ENCODE measurements around the gene TAOK3. TPM values are rescaled to one million over a fixed set of nuclear protein-coding genes. Genes with fewer than 3 reads are reported as not detected.

The TAOK3 gene
- total and polyA plus RNA-seq, 4 donors, result 6.7 to 28.6 (median 19.5) TPM

DNA sequence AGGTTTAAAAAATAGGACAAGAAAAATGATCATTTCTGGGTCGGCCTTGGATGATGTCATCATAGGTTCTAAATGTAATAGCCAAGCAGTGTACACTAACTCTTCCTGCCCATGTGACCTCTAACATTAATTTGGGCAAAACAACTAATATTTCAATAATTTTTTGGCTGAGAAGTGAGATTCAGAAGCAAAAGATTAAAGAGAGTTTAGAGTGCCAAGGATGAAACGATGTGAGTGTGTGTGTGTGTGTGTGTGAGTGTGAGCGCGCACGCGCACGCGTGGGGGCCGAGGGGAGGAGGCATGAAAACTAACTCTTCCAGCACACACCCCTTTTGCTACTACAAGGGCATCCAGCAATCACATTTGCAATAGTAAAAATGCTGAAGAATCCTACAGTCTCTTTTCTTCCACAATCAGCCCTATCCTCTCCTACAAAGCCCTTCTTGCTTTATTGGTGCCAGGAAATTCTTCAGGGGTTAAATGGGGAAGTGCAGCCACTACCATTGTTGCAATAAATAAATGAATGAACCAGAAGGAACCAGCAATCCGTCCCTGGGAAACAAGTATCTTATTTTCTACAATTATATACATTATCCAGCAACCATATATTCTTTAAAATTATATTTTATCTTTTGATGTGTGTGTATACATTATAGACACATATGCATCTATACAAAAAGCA, 183.9 kb downstream of the TAOK3 start:
- Histone ChIP-seq H3K36me3 (ENCODE audit: control insufficient read depth in 4 of 4, insufficient read depth in 3 of 4, low read depth in 1 of 4, low read length in 3 of 4) (peaks cover 0 to 9% (median 1%) of the 10 kb centered on the region in 4 donors), H3K9me3 (ENCODE audit: control insufficient read depth in 4 of 4, low read length in 3 of 4) (no peaks in the 10 kb centered on the region), H3K4me3 (ENCODE audit: low read depth in 1 of 3, low read length in 3 of 3) (no peak overlapping the region), H3K4me1 (ENCODE audit: control insufficient read depth in 4 of 4, insufficient read depth in 4 of 4, low read length in 3 of 4) (peaks cover 0 to 2% (median 0%) of the 10 kb centered on the region in 4 donors), H3K27me3 (ENCODE audit: control insufficient read depth in 4 of 4, insufficient read depth in 4 of 4, low read length in 3 of 4) (no peaks in the 10 kb centered on the region), H3K27ac (ENCODE audit: low read depth in 1 of 2, low read length in 2 of 2) (no peak overlapping the region), H3K9ac (ENCODE audit: low read depth in 1 of 2, low read length in 2 of 2) (no peak overlapping the region)
- no peak for DNase-seq (ENCODE audit: low spot score)
- TF ChIP-seq SP1 (IDR thresholded peaks at IDR 0.05), result no peak
- TF ChIP-seq, protein P1, sequence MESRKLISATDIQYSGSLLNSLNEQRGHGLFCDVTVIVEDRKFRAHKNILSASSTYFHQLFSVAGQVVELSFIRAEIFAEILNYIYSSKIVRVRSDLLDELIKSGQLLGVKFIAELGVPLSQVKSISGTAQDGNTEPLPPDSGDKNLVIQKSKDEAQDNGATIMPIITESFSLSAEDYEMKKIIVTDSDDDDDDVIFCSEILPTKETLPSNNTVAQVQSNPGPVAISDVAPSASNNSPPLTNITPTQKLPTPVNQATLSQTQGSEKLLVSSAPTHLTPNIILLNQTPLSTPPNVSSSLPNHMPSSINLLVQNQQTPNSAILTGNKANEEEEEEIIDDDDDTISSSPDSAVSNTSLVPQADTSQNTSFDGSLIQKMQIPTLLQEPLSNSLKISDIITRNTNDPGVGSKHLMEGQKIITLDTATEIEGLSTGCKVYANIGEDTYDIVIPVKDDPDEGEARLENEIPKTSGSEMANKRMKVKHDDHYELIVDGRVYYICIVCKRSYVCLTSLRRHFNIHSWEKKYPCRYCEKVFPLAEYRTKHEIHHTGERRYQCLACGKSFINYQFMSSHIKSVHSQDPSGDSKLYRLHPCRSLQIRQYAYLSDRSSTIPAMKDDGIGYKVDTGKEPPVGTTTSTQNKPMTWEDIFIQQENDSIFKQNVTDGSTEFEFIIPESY (IDR thresholded peaks at IDR 0.05), result no peak
- no peak for TF ChIP-seq JUND (IDR thresholded peaks at IDR 0.05)
- no peak for TF ChIP-seq YY1 (IDR thresholded peaks at IDR 0.05)
- TF ChIP-seq, protein P2, sequence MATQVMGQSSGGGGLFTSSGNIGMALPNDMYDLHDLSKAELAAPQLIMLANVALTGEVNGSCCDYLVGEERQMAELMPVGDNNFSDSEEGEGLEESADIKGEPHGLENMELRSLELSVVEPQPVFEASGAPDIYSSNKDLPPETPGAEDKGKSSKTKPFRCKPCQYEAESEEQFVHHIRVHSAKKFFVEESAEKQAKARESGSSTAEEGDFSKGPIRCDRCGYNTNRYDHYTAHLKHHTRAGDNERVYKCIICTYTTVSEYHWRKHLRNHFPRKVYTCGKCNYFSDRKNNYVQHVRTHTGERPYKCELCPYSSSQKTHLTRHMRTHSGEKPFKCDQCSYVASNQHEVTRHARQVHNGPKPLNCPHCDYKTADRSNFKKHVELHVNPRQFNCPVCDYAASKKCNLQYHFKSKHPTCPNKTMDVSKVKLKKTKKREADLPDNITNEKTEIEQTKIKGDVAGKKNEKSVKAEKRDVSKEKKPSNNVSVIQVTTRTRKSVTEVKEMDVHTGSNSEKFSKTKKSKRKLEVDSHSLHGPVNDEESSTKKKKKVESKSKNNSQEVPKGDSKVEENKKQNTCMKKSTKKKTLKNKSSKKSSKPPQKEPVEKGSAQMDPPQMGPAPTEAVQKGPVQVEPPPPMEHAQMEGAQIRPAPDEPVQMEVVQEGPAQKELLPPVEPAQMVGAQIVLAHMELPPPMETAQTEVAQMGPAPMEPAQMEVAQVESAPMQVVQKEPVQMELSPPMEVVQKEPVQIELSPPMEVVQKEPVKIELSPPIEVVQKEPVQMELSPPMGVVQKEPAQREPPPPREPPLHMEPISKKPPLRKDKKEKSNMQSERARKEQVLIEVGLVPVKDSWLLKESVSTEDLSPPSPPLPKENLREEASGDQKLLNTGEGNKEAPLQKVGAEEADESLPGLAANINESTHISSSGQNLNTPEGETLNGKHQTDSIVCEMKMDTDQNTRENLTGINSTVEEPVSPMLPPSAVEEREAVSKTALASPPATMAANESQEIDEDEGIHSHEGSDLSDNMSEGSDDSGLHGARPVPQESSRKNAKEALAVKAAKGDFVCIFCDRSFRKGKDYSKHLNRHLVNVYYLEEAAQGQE (IDR thresholded peaks at IDR 0.05), result no peak
- TF ChIP-seq EGR1 (IDR thresholded peaks at IDR 0.05; ENCODE audit: low read depth in 2 of 2), result no peak
- TF ChIP-seq TAF1 (conservative IDR thresholded peaks at IDR 0.05), result no peak
- no peak for TF ChIP-seq RXRA (IDR thresholded peaks at IDR 0.05)
- TF ChIP-seq RAD21 (IDR thresholded peaks at IDR 0.05), result no peak
- no peak for TF ChIP-seq GABPA (IDR thresholded peaks at IDR 0.05 in 1 of 2, conservative IDR thresholded peaks at IDR 0.05 in 1 of 2)
- TF ChIP-seq, protein P3, sequence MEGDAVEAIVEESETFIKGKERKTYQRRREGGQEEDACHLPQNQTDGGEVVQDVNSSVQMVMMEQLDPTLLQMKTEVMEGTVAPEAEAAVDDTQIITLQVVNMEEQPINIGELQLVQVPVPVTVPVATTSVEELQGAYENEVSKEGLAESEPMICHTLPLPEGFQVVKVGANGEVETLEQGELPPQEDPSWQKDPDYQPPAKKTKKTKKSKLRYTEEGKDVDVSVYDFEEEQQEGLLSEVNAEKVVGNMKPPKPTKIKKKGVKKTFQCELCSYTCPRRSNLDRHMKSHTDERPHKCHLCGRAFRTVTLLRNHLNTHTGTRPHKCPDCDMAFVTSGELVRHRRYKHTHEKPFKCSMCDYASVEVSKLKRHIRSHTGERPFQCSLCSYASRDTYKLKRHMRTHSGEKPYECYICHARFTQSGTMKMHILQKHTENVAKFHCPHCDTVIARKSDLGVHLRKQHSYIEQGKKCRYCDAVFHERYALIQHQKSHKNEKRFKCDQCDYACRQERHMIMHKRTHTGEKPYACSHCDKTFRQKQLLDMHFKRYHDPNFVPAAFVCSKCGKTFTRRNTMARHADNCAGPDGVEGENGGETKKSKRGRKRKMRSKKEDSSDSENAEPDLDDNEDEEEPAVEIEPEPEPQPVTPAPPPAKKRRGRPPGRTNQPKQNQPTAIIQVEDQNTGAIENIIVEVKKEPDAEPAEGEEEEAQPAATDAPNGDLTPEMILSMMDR (IDR thresholded peaks at IDR 0.05; ENCODE audit: low read depth, low read length, missing input control), result no peak
- TF ChIP-seq, protein P4, sequence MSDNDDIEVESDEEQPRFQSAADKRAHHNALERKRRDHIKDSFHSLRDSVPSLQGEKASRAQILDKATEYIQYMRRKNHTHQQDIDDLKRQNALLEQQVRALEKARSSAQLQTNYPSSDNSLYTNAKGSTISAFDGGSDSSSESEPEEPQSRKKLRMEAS (IDR thresholded peaks at IDR 0.05), result no peak
- WGBS, result 78% methylated on average over 10 of the region's 10 CpGs

DNA sequence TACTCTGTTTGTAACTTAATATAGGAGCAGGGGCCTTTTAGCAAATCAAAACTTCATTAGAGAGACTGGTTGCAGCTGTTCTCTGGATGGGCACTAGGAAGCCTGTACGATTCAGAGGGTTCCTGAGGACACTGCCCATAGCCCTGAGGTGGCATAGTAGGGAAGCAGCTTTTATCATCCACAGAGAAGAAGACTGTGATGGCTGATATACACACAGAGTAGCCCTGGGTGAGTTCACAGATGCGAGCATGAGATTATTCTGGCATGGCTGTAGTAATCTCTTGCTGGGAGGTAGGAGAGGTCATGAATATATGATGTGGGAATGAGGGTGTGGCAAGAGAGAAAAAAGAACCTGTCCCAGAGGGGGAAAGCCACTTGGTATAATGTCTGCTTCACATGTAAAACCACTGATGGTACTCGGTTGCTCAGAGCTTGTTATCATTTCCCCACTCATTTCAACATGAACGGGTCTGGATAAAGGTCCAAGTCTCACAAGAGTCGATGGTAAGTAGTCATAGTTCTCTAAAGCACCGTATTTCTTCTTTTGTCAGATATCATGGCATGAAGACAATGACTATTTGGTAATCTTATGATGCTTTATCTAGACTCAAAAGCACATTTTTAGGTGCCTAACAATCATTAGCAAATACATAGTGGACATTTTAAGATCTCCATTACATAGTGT, 184.8 kb downstream of the TAOK3 start:
- no peak overlapping the region for H3K9ac ChIP-seq (ENCODE audit: low read depth in 1 of 2, low read length in 2 of 2)
- no peak overlapping the region for H3K27ac ChIP-seq (ENCODE audit: low read depth in 1 of 2, low read length in 2 of 2)
- peaks cover 0 to 9% (median 2%) of the 10 kb centered on the region in 4 donors for H3K4me1 ChIP-seq (ENCODE audit: control insufficient read depth in 4 of 4, insufficient read depth in 4 of 4, low read length in 3 of 4)
- WGBS, result 89% methylated on average over 6 of the region's 6 CpGs
- no peak overlapping the region for H3K4me3 ChIP-seq (ENCODE audit: low read depth in 1 of 3, low read length in 3 of 3)
- H3K36me3 ChIP-seq (ENCODE audit: control insufficient read depth in 4 of 4, insufficient read depth in 3 of 4, low read depth in 1 of 4, low read length in 3 of 4), result peaks cover 0 to 9% (median 1%) of the 10 kb centered on the region in 4 donors
- no peak for DNase-seq (ENCODE audit: low spot score)
- no peaks in the 10 kb centered on the region for H3K9me3 ChIP-seq (ENCODE audit: control insufficient read depth in 4 of 4, low read length in 3 of 4)
- no peaks in the 10 kb centered on the region for H3K27me3 ChIP-seq (ENCODE audit: control insufficient read depth in 4 of 4, insufficient read depth in 4 of 4, low read length in 3 of 4)
- TF ChIP-seq, protein P2 (IDR thresholded peaks at IDR 0.05), result no peak
- TF ChIP-seq, protein P4 (IDR thresholded peaks at IDR 0.05), result no peak
- TF ChIP-seq, protein P5, sequence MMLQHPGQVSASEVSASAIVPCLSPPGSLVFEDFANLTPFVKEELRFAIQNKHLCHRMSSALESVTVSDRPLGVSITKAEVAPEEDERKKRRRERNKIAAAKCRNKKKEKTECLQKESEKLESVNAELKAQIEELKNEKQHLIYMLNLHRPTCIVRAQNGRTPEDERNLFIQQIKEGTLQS (IDR thresholded peaks at IDR 0.05), result no peak
- TF ChIP-seq NR2F2 (IDR thresholded peaks at IDR 0.05) (no peak), YY1 (IDR thresholded peaks at IDR 0.05) (no peak), HNF4G (IDR thresholded peaks at IDR 0.05) (no peak), RAD21 (IDR thresholded peaks at IDR 0.05) (no peak), JUND (IDR thresholded peaks at IDR 0.05) (no peak), GABPA (IDR thresholded peaks at IDR 0.05 in 1 of 2, conservative IDR thresholded peaks at IDR 0.05 in 1 of 2) (no peak), HNF4A (conservative IDR thresholded peaks at IDR 0.05) (no peak), TAF1 (conservative IDR thresholded peaks at IDR 0.05) (no peak)
